PC-3 (cell line): Measurements from ENCODE around the gene AFG3L2. TPM values are rescaled to one million over a fixed set of nuclear protein-coding genes. Genes with fewer than 3 reads are reported as not detected.

Experiments used
- ATAC-seq: fragments of 200-7000 bp; cut with Tn5 transposase; 2 replicates; pipeline ENCODE4 v1.9.1; 2020; ENCODE audit warnings: mild to moderate bottlenecking, moderate library complexity
- BruUV-seq: library from RNA; stranded (reverse); fragments of 400-500 nt; replicated peaks from 2 replicates; lab custom pipeline; 2021; lab: Mats Ljungman, UMichigan
- CTCF ChIA-PET: fragments of 300-600 bp; sonication (Branson Sonifier 250); formaldehyde crosslinking; loops from one replicate; lab custom pipeline; 2022; ENCODE audit warnings: antibody characterized with exemption; lab: Charles Lee
- POLR2A ChIA-PET: fragments of 300-600 bp; sonication (Branson Sonifier 250); formaldehyde crosslinking; loops from one replicate; lab custom pipeline; 2022; ENCODE audit warnings: antibody characterized with exemption; ENCODE audit not compliant: unreplicated experiment; lab: Charles Lee
- DNase-seq: peaks from one replicate; pipeline ENCODE4 v3.0.0-alpha.2; 2015
- H2AFZ ChIP-seq: fragments of 300-600 bp; sonication (generic); 2 replicates; pipeline ENCODE4 v1.6.0; 2016; ENCODE audit warnings: antibody characterized with exemption, low read length
- H3F3A ChIP-seq: fragments of 300-600 bp; sonication (generic); one replicate; pipeline ENCODE4 v1.6.0; 2017; ENCODE audit warnings: antibody characterized with exemption, low read length, control low read depth, mild to moderate bottlenecking; ENCODE audit not compliant: unreplicated experiment
- H3K27ac ChIP-seq: fragments of 300-600 bp; sonication (generic); 2 replicates; pipeline ENCODE4 v1.5.1; 2016; ENCODE audit warnings: mild to moderate bottlenecking, low read length
- H3K27me3 ChIP-seq: fragments of 300-600 bp; sonication (generic); 2 replicates; pipeline ENCODE4 v1.6.1; 2016; ENCODE audit warnings: low read length, mixed read lengths
- H3K36me3 ChIP-seq: fragments of 300-600 bp; sonication (generic); 2 replicates; pipeline ENCODE4 v1.6.1; 2016; ENCODE audit warnings: low read depth, mixed run types, low read length, mixed read lengths
- H3K4me1 ChIP-seq: fragments of 300-600 bp; sonication (generic); 2 replicates; pipeline ENCODE4 v1.5.1; 2016; ENCODE audit warnings: low read length; ENCODE audit not compliant: insufficient read depth
- H3K4me2 ChIP-seq: fragments of 300-600 bp; sonication (generic); 2 replicates; pipeline ENCODE4 v1.6.0; 2016; ENCODE audit warnings: low read length
- H3K4me3 ChIP-seq: fragments of 300-600 bp; sonication (generic); 2 replicates; pipeline ENCODE4 v1.5.1; 2016; ENCODE audit warnings: mild to moderate bottlenecking, low read length, mixed read lengths
- H3K79me2 ChIP-seq: fragments of 300-600 bp; sonication (generic); 2 replicates; pipeline ENCODE4 v1.6.1; 2017; ENCODE audit warnings: low read length, mixed read lengths
- H3K9ac ChIP-seq: fragments of 300-600 bp; sonication (generic); 2 replicates; pipeline ENCODE4 v1.6.0; 2016; ENCODE audit warnings: mild to moderate bottlenecking, low read length
- H3K9me2 ChIP-seq: fragments of 300-600 bp; sonication (generic); replicated peaks from 2 replicates; pipeline ENCODE4 v1.6.1; 2016; ENCODE audit warnings: mixed run types, low read length, mixed read lengths
- H3K9me3 ChIP-seq: fragments of 300-600 bp; sonication (generic); 2 replicates; pipeline ENCODE4 v1.6.1; 2016; ENCODE audit warnings: low read length, mixed read lengths
- H4K20me1 ChIP-seq: fragments of 300-600 bp; sonication (generic); 2 replicates; pipeline ENCODE4 v1.6.1; 2016; ENCODE audit warnings: low read length, mixed read lengths
- CTCF ChIP-seq: fragments of 300-600 bp; sonication (generic); conservative IDR thresholded peaks from 2 replicates; pipeline ENCODE4 v1.5.1; 2017; ENCODE audit warnings: antibody characterized with exemption, low read depth, mild to moderate bottlenecking, low read length
- EZH2 ChIP-seq: fragments of 300-600 bp; sonication (generic); IDR thresholded peaks from one replicate; pipeline ENCODE4 v1.6.1; 2017; ENCODE audit warnings: antibody characterized with exemption, mild to moderate bottlenecking, low read length; ENCODE audit not compliant: unreplicated experiment
- EZH2phosphoT487 ChIP-seq: fragments of 300-600 bp; sonication (generic); IDR thresholded peaks from 2 replicates; pipeline ENCODE4 v1.6.1; 2018; ENCODE audit warnings: mild to moderate bottlenecking, antibody characterized with exemption, low read length, borderline replicate concordance
- intact Hi-C: fragments of 100-400 bp; cut with micrococcal nuclease; formaldehyde crosslinking; loops from 2 replicates; pipeline ENCODE4 v1.9.0; 2023
- total RNA-seq: library from RNA; depleted of rRNA; stranded (reverse); fragments of >200 nt; gene quantifications from 2 replicates; pipeline ENCODE4 v1.2.3, GENCODE V29; 2014

The AFG3L2 gene
- total RNA-seq, 1 experiment from 2014 or later, result 79.3 TPM

DNA sequence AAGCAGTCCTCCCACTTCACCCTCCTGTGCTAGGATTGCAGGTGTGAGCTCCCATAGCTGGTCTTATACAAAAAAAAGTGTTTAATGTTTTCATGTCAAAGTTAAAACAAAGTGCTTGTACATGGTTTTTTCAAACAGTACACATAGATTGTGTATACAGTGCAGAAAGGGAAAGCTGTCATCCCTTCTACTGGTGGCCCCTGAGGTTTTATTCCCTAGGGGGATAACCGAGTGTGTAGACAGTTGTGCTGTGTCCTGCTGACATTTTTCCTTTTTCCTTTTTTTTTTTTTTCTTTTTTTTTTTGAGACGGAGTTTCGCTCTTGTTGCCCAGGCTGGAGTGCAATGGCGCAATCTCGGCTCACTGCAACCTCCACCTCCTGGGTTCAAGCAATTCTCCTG, 58.2 kb downstream of the AFG3L2 start:
- Histone ChIP-seq H3K9me2 (no peaks in the 10 kb centered on the region), H2AFZ (no peak overlapping the region), H3F3A (no peaks in the 10 kb centered on the region), H3K9ac (no peak overlapping the region), H3K27me3 (no peaks in the 10 kb centered on the region), H3K36me3 (no peaks in the 10 kb centered on the region; the same call in 1 of the 2 replicates), H3K4me2 (no peak overlapping the region), H3K27ac (no peak overlapping the region), H3K9me3 (no peaks in the 10 kb centered on the region), H4K20me1 (no peaks in the 10 kb centered on the region), H3K4me3 (no peak overlapping the region), H3K79me2 (0 out of 2 replicates have a peak, but pooled peaks cover 4% of the 10 kb centered on the region), H3K4me1 (no peaks in the 10 kb centered on the region)
- TF ChIP-seq CTCF, result no peak
- ATAC-seq, result no peak
- no peak for DNase-seq
- intact Hi-C loops, result no loop called here
- no TSS peak for BruUV-seq
- ChIA-PET POLR2A (interaction anchor here (0.5 to 0.6 kb wide), 2 partner anchors 16 to 427 kb away, joined by 3 to 7 read pairs; no protein-coding TSS in a partner anchor), CTCF (interaction anchor here (1.6 kb wide), 1 partner anchor 47 kb away, joined by 5 read pairs; no protein-coding TSS in a partner anchor)

GRCh38 chr18:12318334-12318697, 58.7 kb downstream of the AFG3L2 start:
- CTCF ChIA-PET, result interaction anchor here (1.6 kb wide), 1 partner anchor 46 kb away, joined by 5 read pairs; no protein-coding TSS in a partner anchor
- no peak overlapping the region for H3K9ac ChIP-seq
- no peak overlapping the region for H3K27ac ChIP-seq
- POLR2A ChIA-PET, result interaction anchor here (0.6 kb wide), 1 partner anchor 16 kb away, joined by 3 read pairs; no protein-coding TSS in a partner anchor
- ATAC-seq (peak; percentile 39), DNase-seq (no peak)
- no peaks in the 10 kb centered on the region for H3K4me1 ChIP-seq
- H3K9me2 ChIP-seq, result no peaks in the 10 kb centered on the region
- H2AFZ ChIP-seq, result no peak overlapping the region
- no peak for TF ChIP-seq CTCF
- TF ChIP-seq EZH2, result no peak
- TF ChIP-seq EZH2phosphoT487, result no peak
- 0 out of 2 replicates have a peak, but pooled peaks cover 4% of the 10 kb centered on the region for H3K79me2 ChIP-seq
- no peaks in the 10 kb centered on the region for H4K20me1 ChIP-seq
- H3K36me3 ChIP-seq, result no peaks in the 10 kb centered on the region; the same call in 1 of the 2 replicates
- no TSS peak for BruUV-seq
- no peaks in the 10 kb centered on the region for H3F3A ChIP-seq
- no peak overlapping the region for H3K4me2 ChIP-seq
- intact Hi-C loops, result no loop called here
- no peaks in the 10 kb centered on the region for H3K9me3 ChIP-seq
- no peak overlapping the region for H3K4me3 ChIP-seq
- H3K27me3 ChIP-seq, result no peaks in the 10 kb centered on the region

- no peak overlapping the region for H3K27ac ChIP-seq
- H3K4me2 ChIP-seq, result no peak overlapping the region
- ChIA-PET POLR2A (no interaction called here), CTCF (interaction anchor here (1.6 kb wide), 1 partner anchor 46 kb away, joined by 5 read pairs; no protein-coding TSS in a partner anchor)
- H3K4me3 ChIP-seq, result no peak overlapping the region
- H2AFZ ChIP-seq, result no peak overlapping the region
- H3K36me3 ChIP-seq, result no peaks in the 10 kb centered on the region; the same call in 1 of the 2 replicates
- no peaks in the 10 kb centered on the region for H3K9me2 ChIP-seq
- intact Hi-C loops, result no loop called here
- H3K79me2 ChIP-seq, result 0 out of 2 replicates have a peak, but pooled peaks cover 1% of the 10 kb centered on the region
- no peak for DNase-seq
- no TSS peak for BruUV-seq
- no peaks in the 10 kb centered on the region for H3F3A ChIP-seq
- TF ChIP-seq CTCF (no peak), EZH2 (no peak), EZH2phosphoT487 (no peak)
- no peaks in the 10 kb centered on the region for H4K20me1 ChIP-seq
- no peaks in the 10 kb centered on the region for H3K9me3 ChIP-seq
- H3K9ac ChIP-seq, result no peak overlapping the region
- no peaks in the 10 kb centered on the region for H3K27me3 ChIP-seq
- H3K4me1 ChIP-seq, result no peaks in the 10 kb centered on the region
- ATAC-seq, result peak; percentile 31; the same call in 1 of the 2 replicates
Observed at GRCh38 chr18:12317664-12318333, 59.2 kb downstream of the AFG3L2 start.
